Measurements from ENCODE around the gene RIGI. TPM values are rescaled to one million over a fixed set of nuclear protein-coding genes. Genes with fewer than 3 reads are reported as not detected.

Gene RIGI
- total and polyA plus RNA-seq, 9 of the 15 experiments (the other 6 are each of a cell fraction or from before 2014, with no cell fraction given): 0.27 to 1.1 (median 0.54) TPM

DNA sequence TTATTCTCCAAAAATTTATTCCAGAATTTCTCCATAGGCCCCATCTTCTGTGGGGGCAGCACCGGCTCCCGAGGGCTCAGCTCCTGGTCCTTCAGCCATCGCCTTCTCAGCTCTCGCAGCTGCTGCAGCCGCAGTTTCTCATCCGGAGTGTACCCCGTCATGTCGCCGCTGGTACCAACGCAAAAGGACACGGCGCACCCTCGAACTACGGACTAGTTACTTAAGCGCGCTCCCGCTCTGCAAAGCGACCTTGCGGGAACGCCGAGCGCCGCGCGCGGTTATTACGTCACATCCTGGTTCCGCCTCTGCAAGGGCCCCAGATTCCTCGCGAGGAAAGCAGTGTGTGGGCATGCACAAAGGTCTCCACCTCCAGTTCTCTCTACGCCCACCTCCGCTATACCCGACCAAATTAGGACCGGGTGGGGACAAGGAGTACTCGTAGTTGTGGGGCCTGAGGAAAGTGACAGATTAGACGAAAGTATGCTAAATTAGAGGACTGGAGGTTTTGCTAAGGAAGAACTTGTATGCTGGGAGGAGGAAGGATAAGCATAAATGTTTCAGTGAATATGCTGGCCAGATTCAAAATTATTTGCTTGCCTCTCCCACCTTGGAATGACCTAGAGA, 47.0 kb upstream of the RIGI start, which contains the start of gene NDUFB6 (continued):
- TF ChIP-seq, protein P1, sequence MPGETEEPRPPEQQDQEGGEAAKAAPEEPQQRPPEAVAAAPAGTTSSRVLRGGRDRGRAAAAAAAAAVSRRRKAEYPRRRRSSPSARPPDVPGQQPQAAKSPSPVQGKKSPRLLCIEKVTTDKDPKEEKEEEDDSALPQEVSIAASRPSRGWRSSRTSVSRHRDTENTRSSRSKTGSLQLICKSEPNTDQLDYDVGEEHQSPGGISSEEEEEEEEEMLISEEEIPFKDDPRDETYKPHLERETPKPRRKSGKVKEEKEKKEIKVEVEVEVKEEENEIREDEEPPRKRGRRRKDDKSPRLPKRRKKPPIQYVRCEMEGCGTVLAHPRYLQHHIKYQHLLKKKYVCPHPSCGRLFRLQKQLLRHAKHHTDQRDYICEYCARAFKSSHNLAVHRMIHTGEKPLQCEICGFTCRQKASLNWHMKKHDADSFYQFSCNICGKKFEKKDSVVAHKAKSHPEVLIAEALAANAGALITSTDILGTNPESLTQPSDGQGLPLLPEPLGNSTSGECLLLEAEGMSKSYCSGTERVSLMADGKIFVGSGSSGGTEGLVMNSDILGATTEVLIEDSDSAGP (CRISPR knock-in tag; IDR thresholded peaks at IDR 0.05): no peak
- TF ChIP-seq, protein P2, sequence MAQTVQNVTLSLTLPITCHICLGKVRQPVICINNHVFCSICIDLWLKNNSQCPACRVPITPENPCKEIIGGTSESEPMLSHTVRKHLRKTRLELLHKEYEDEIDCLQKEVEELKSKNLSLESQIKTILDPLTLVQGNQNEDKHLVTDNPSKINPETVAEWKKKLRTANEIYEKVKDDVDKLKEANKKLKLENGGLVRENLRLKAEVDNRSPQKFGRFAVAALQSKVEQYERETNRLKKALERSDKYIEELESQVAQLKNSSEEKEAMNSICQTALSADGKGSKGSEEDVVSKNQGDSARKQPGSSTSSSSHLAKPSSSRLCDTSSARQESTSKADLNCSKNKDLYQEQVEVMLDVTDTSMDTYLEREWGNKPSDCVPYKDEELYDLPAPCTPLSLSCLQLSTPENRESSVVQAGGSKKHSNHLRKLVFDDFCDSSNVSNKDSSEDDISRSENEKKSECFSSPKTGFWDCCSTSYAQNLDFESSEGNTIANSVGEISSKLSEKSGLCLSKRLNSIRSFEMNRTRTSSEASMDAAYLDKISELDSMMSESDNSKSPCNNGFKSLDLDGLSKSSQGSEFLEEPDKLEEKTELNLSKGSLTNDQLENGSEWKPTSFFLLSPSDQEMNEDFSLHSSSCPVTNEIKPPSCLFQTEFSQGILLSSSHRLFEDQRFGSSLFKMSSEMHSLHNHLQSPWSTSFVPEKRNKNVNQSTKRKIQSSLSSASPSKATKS (CRISPR knock-in tag; IDR thresholded peaks at IDR 0.05): no peak
- TF ChIP-seq SNAPC5 (CRISPR knock-in tag; IDR thresholded peaks at IDR 0.05): no peak
- TF ChIP-seq ZNF263 (CRISPR knock-in tag; IDR thresholded peaks at IDR 0.05; ENCODE audit: borderline replicate concordance): no peak
- no peak for TF ChIP-seq KLF16 (IDR thresholded peaks at IDR 0.05)
- TF ChIP-seq SLC30A9 (CRISPR knock-in tag; IDR thresholded peaks at IDR 0.05): no peak
- TF ChIP-seq ZKSCAN3 (CRISPR knock-in tag; IDR thresholded peaks at IDR 0.05): no peak
- peak; percentile 27; the same call in 1 of the 2 replicates for TF ChIP-seq ARID4B (CRISPR knock-in tag; IDR thresholded peaks at IDR 0.05)
- no peak for TF ChIP-seq ZNF785 (CRISPR knock-in tag; IDR thresholded peaks at IDR 0.05)
- no peak for TF ChIP-seq LARP7 (IDR thresholded peaks at IDR 0.05)
- TF ChIP-seq, protein P3, sequence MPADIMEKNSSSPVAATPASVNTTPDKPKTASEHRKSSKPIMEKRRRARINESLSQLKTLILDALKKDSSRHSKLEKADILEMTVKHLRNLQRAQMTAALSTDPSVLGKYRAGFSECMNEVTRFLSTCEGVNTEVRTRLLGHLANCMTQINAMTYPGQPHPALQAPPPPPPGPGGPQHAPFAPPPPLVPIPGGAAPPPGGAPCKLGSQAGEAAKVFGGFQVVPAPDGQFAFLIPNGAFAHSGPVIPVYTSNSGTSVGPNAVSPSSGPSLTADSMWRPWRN (IDR thresholded peaks at IDR 0.05; ENCODE audit: low read depth): no peak
- TF ChIP-seq ZNF75A (CRISPR knock-in tag; IDR thresholded peaks at IDR 0.05): no peak
- TF ChIP-seq ZNF764 (CRISPR knock-in tag; IDR thresholded peaks at IDR 0.05; ENCODE audit: low read depth): no peak
- TF ChIP-seq ZNF282 (CRISPR knock-in tag; IDR thresholded peaks at IDR 0.05): no peak
- peak; percentile 21; the same call in 1 of the 2 replicates for TF ChIP-seq PML (IDR thresholded peaks at IDR 0.05; ENCODE audit: low read length)
- TF ChIP-seq XRCC5 (IDR thresholded peaks at IDR 0.05; ENCODE audit: low read depth, low read length): no peak
- TF ChIP-seq RUNX1 (IDR thresholded peaks at IDR 0.05; ENCODE audit: low read depth): no peak
